NT2/D1 (cell line): ENCODE results near the gene ROR2.

ENCODE experiments used
- SUZ12 ChIP-seq: IDR thresholded peaks from 2 replicates; pipeline ENCODE4 v1.6.1; 2011; ENCODE audit not compliant: insufficient read length, insufficient read depth; ENCODE audit errors: extremely low read depth
- YY1 ChIP-seq: IDR thresholded peaks from 2 replicates; pipeline ENCODE4 v1.6.1; 2011; ENCODE audit not compliant: insufficient read length, insufficient read depth

- TF ChIP-seq YY1 (no peak), SUZ12 (no peak)
Measured at GRCh38 chr9:91946653-91947488, 3.2 kb downstream of the ROR2 start.
